Measurements from ENCODE around the gene ZBTB16.

- TF ChIP-seq CTCF (IDR thresholded peaks at IDR 0.05; ENCODE audit: low read depth, low read length) (no peak), POLR2A (IDR thresholded peaks at IDR 0.05; ENCODE audit: extremely low read depth, insufficient read length) (no peak), MYC (IDR thresholded peaks at IDR 0.05; ENCODE audit: low read depth, low read length) (no peak), MAX (IDR thresholded peaks at IDR 0.05; ENCODE audit: low read depth, low read length) (no peak)
These were observed 226.7 kb downstream of the ZBTB16 start for GRCh38 chr11:114286229-114286628.

Measured in NB4 (cell line).